ENCODE measurements around the gene GTF2H3. TPM values are rescaled to one million over a fixed set of nuclear protein-coding genes. Genes with fewer than 3 reads are reported as not detected.

The GTF2H3 gene
- total RNA-seq, 2 experiments from 2014 or later: 60.4 to 77.1 TPM

Other genes with a start within 250 kb of the GTF2H3 start
- 10 to 100 TPM; 47.0 to 78.4 TPM for gene KMT5A, start 249.7 kb upstream of the GTF2H3 start, total RNA-seq
- 10 to 100 TPM; 10.4 to 12.1 TPM for gene RILPL2, start 197.1 kb upstream of the GTF2H3 start, total RNA-seq
- 10 to 100 TPM; 24.1 to 24.8 TPM for gene SNRNP35, start 175.7 kb upstream of the GTF2H3 start, total RNA-seq
- 1 to 10 TPM; 4.7 to 5.3 TPM for gene RILPL1, start 100.1 kb upstream of the GTF2H3 start, total RNA-seq
- 100 to 1,000 TPM; 132 to 165 TPM for gene TMED2, start 49.3 kb upstream of the GTF2H3 start, total RNA-seq
- 10 to 100 TPM; 44.3 to 49.4 TPM for gene DDX55, start 31.7 kb upstream of the GTF2H3 start, total RNA-seq
- gene EIF2B1, start 143 bp upstream of the GTF2H3 start, total RNA-seq: 10 to 100 TPM; 52.7 to 61.0 TPM
- 1 to 10 TPM; 4.4 to 4.5 TPM for gene TCTN2, start 37.3 kb downstream of the GTF2H3 start, total RNA-seq
- 10 to 100 TPM; 71.9 to 79.1 TPM for gene ATP6V0A2, start 78.5 kb downstream of the GTF2H3 start, total RNA-seq
- under 1 TPM; 0.16 to 0.37 TPM for gene DNAH10, start 128.5 kb downstream of the GTF2H3 start, total RNA-seq